Measurements from ENCODE around the gene IGFBP2.

DNA sequence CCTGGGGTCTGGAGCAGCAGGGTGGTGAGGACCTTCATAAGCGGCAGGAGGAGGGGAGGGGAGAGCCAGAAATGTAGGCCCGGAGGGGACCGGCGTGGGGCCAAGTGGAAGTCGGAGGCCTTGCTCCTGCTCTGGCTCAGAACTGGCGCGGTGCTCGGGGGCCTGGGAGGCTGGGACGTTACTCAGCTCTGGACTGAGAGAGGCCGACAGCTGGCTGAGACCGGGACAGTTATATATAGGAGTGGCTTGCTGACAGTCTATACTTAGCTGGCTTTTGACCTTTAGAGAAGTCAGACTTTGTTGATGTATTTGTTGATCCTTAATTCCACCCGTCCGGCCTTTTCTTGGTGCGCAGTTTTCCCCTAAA is 46.4 kb downstream of the IGFBP2 start:
- no peak for TF ChIP-seq POLR2A (IDR thresholded peaks at IDR 0.05)
- TF ChIP-seq, protein P1, sequence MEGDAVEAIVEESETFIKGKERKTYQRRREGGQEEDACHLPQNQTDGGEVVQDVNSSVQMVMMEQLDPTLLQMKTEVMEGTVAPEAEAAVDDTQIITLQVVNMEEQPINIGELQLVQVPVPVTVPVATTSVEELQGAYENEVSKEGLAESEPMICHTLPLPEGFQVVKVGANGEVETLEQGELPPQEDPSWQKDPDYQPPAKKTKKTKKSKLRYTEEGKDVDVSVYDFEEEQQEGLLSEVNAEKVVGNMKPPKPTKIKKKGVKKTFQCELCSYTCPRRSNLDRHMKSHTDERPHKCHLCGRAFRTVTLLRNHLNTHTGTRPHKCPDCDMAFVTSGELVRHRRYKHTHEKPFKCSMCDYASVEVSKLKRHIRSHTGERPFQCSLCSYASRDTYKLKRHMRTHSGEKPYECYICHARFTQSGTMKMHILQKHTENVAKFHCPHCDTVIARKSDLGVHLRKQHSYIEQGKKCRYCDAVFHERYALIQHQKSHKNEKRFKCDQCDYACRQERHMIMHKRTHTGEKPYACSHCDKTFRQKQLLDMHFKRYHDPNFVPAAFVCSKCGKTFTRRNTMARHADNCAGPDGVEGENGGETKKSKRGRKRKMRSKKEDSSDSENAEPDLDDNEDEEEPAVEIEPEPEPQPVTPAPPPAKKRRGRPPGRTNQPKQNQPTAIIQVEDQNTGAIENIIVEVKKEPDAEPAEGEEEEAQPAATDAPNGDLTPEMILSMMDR (IDR thresholded peaks at IDR 0.05): no peak

Data from uterus (tissue), 2 donors.